MCF 10A (cell line): Measurements from ENCODE around the gene JOSD2. TPM values are rescaled to one million over a fixed set of nuclear protein-coding genes. Genes with fewer than 3 reads are reported as not detected.
A peak's percentile ranks its signal among the peaks of the same experiment; 100 is the strongest.

Source experiments
- BruUV-seq: library from RNA; stranded (reverse); fragments of 400-500 nt; replicated peaks from 2 replicates; lab custom pipeline; 2021; lab: Mats Ljungman, UMichigan
- CTCF ChIA-PET: fragments of 300-600 bp; sonication (Branson Sonifier 250); formaldehyde crosslinking; extraction: SDS; loops from one replicate; lab custom pipeline; 2021; ENCODE audit warnings: antibody characterized with exemption, inconsistent platforms; lab: Yijun Ruan, JAX
- POLR2A ChIA-PET: fragments of 300-600, 350-650 bp; sonication (Branson Sonifier 250); formaldehyde crosslinking; extraction: SDS; loops from one replicate; lab custom pipeline; 2020; ENCODE audit warnings: antibody characterized with exemption, inconsistent platforms; lab: Yijun Ruan, JAX
- DNase-seq: peaks from one replicate; pipeline ENCODE4 v3.0.0-alpha.2; 2018; ENCODE audit not compliant: unreplicated experiment
- H3K27ac Mint-ChIP-seq: one replicate; pipeline ENCODE4 v1.8.0; 2022; ENCODE audit warnings: mild to moderate bottlenecking, low read depth, mixed read lengths; ENCODE audit not compliant: unreplicated experiment
- H3K27me3 Mint-ChIP-seq: one replicate; pipeline ENCODE4 v1.8.0; 2022; ENCODE audit warnings: mixed read lengths; ENCODE audit not compliant: insufficient read depth, unreplicated experiment
- H3K36me3 Mint-ChIP-seq: one replicate; pipeline ENCODE4 v1.8.0; 2022; ENCODE audit warnings: mild to moderate bottlenecking, moderate library complexity, mixed read lengths; ENCODE audit not compliant: insufficient read depth, unreplicated experiment
- H3K4me1 Mint-ChIP-seq: one replicate; pipeline ENCODE4 v1.8.0; 2022; ENCODE audit warnings: mixed read lengths; ENCODE audit not compliant: insufficient read depth, unreplicated experiment
- H3K4me3 Mint-ChIP-seq: one replicate; pipeline ENCODE4 v1.8.0; 2022; ENCODE audit warnings: mild to moderate bottlenecking, moderate library complexity, mixed read lengths; ENCODE audit not compliant: unreplicated experiment
- H3K9me3 Mint-ChIP-seq: one replicate; pipeline ENCODE4 v1.8.0; 2022; ENCODE audit warnings: mixed read lengths; ENCODE audit not compliant: unreplicated experiment
- intact Hi-C: fragments of 100-400 bp; cut with micrococcal nuclease; formaldehyde crosslinking; loops from 2 replicates; pipeline ENCODE4 v1.14.1; 2022
- total RNA-seq: library from RNA; stranded (reverse); gene quantifications from 2 replicates; pipeline ENCODE4 v1.2.3, GENCODE V29; 2022
- TF ChIP-seq, protein P1 (sequence below): fragments of 200-600 bp; IDR thresholded peaks from one replicate; pipeline ENCODE4 v1.8.0; 2022; ENCODE audit warnings: antibody characterized with exemption, mild to moderate bottlenecking; ENCODE audit not compliant: unreplicated experiment

JOSD2 gene
- total RNA-seq, 1 experiment from 2014 or later, result 65.8 TPM

DNA sequence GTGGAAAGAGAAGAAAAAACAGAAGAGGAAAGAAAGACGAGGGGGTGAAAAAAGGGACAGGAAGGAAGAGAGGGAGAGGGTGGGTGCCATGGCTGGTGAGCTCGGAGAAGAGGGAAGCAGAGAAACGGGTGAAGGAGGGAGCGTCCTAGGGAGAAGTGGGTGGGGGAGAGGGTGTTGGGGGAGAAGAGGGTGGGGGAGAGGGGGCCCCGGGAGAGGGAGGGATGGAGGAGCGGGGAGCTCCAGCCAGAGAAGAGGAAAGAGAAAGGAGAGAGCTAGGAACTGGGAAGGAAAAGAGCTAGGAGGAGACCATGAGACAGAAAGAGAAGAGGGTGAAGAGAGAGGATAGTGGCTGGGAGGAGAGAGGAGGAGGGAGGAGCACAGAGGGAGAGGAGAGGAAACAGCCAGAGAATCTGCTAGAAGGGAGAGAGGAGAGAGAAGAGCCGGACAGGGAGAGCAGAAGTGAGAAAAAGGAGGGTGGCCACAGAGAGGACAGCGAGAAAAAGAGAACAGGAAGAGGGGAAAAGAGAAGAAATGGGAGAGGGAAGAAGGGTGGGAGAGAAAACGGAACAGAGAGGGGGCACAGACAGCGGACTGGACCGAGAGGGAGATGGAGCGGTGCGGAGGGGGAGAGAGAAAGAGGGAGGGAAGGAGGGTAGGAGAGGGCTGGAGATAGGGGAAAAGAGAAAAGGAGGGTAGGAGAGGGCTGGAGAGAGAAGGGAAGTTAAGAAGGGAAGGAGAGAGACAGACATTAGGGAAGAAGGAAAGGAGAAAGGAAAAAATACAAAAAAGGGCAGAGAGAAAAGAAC lies 22.4 kb downstream of the JOSD2 start:
- peaks cover 26% of the 10 kb centered on the region for H3K9me3 Mint-ChIP-seq
- TF ChIP-seq, protein P1, sequence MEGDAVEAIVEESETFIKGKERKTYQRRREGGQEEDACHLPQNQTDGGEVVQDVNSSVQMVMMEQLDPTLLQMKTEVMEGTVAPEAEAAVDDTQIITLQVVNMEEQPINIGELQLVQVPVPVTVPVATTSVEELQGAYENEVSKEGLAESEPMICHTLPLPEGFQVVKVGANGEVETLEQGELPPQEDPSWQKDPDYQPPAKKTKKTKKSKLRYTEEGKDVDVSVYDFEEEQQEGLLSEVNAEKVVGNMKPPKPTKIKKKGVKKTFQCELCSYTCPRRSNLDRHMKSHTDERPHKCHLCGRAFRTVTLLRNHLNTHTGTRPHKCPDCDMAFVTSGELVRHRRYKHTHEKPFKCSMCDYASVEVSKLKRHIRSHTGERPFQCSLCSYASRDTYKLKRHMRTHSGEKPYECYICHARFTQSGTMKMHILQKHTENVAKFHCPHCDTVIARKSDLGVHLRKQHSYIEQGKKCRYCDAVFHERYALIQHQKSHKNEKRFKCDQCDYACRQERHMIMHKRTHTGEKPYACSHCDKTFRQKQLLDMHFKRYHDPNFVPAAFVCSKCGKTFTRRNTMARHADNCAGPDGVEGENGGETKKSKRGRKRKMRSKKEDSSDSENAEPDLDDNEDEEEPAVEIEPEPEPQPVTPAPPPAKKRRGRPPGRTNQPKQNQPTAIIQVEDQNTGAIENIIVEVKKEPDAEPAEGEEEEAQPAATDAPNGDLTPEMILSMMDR, result no peak
- H3K27ac Mint-ChIP-seq, result no peak overlapping the region
- no peak for DNase-seq
- CTCF ChIA-PET, result no interaction called here
- H3K4me3 Mint-ChIP-seq, result no peak overlapping the region
- POLR2A ChIA-PET, result interaction anchor here (0.6 kb wide), 1 partner anchor 23 kb away, joined by 6 read pairs; the partner anchor contains the start of gene JOSD2
- no TSS peak for BruUV-seq
- H3K36me3 Mint-ChIP-seq, result peaks cover 14% of the 10 kb centered on the region
- intact Hi-C loops, result no loop called here
- H3K4me1 Mint-ChIP-seq, result peaks cover 7% of the 10 kb centered on the region
- H3K27me3 Mint-ChIP-seq, result peaks cover 27% of the 10 kb centered on the region

DNA sequence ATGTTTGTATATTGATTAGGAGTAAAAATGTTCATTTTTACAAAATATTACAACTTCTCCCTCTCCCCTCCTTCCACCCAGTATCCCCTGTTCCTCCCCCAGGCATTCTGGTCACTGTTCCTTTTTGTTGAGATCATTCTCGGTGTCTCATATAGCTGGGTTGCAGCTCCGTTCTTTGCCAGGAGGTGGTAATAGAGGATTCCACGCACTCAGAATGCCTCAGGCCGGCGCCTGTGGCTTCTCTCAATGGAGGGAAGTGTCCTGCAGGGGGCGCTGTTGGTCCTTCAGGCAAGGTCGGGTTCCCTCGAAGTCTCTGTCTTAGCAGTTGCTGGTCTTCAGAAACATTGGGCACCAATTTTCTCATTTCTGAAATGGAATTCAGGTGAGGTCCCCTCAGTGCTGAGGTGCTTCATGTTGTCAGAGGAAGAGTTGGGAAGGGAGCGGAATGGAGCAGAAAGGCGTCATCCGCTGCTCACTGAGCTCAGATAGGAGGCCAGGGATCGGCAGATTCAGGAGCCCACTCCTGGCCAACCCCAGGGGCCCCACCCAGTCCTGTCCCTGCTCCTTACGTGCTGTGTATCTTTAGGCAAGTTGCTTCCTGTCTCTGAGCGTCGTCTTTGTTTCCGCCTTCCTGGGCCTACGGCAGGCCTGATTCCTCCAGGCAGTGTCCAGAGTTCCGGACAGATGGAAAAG lies 24.0 kb downstream of the JOSD2 start:
- Mint-ChIP-seq H3K27ac (no peak overlapping the region), H3K36me3 (peaks cover 14% of the 10 kb centered on the region), H3K4me1 (peaks cover 7% of the 10 kb centered on the region), H3K9me3 (peaks cover 24% of the 10 kb centered on the region), H3K4me3 (no peak overlapping the region), H3K27me3 (peaks cover 22% of the 10 kb centered on the region)
- BruUV-seq, result no TSS peak
- intact Hi-C loops, result no loop called here
- ChIA-PET POLR2A (no interaction called here), CTCF (interaction anchor here (0.7 kb wide), 2 partner anchors 127 to 186 kb away, joined by 3 to 4 read pairs; no protein-coding TSS in a partner anchor)
- DNase-seq, result peak; percentile 28
- TF ChIP-seq, protein P1, result peak; percentile 56

DNA sequence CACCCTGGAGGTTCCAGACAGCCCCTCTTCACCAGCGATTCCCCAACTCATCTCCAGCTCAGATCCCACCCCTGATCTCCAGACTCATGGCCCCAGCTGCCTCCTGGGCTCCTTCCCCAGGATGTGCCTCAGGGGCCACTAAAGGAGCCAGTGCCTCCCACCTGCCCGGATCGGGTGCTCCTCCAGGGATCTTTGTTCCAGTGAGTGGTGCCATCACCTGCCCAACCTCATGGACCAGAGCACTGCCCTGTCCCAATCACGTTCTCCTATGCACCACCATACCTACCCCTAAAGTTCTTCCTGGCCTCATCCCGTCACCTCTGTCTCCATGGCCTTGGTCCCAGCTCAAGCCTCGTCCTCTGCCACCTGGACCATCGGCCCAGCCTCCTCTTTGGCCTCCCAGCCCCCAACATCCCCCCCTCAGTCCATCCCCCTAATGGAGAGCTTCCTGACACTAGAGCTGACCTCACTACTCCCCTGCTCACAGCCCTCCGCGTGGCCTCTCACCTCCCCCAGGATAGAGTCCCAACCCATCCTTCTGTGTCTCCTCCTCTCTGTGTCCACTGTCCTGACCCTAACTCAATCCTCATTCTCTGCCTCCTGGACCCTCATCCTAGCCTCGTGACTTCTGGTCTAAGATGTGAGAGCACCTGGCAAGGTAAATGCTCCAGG lies 25.6 kb downstream of the JOSD2 start:
- Mint-ChIP-seq H3K27me3 (peaks cover 11% of the 10 kb centered on the region), H3K9me3 (peaks cover 9% of the 10 kb centered on the region), H3K36me3 (peaks cover 15% of the 10 kb centered on the region), H3K4me1 (no peaks in the 10 kb centered on the region), H3K4me3 (no peak overlapping the region), H3K27ac (no peak overlapping the region)
- CTCF ChIA-PET, result no interaction called here
- BruUV-seq, result no TSS peak
- intact Hi-C loops, result no loop called here
- DNase-seq, result no peak
- TF ChIP-seq, protein P1, result no peak
- POLR2A ChIA-PET, result interaction anchor here (0.6 kb wide), 1 partner anchor 25 kb away, joined by 3 read pairs; no protein-coding TSS in a partner anchor
